Stimulated activated CD8-positive, alpha-beta memory T cell treated with anti-CD3 and anti-CD28 coated beads, Interleukin-15, amount 100 ng/mL, for 4 hours (primary cell): ENCODE data around the gene ADCY2.

Experiments
- DNase-seq, 2 donors: peaks; one replicate each; pipeline ENCODE4 v3.0.0-alpha.2; 2020; ENCODE audit warnings: low read depth in 2 of 2

Gene ADCY2

DNA sequence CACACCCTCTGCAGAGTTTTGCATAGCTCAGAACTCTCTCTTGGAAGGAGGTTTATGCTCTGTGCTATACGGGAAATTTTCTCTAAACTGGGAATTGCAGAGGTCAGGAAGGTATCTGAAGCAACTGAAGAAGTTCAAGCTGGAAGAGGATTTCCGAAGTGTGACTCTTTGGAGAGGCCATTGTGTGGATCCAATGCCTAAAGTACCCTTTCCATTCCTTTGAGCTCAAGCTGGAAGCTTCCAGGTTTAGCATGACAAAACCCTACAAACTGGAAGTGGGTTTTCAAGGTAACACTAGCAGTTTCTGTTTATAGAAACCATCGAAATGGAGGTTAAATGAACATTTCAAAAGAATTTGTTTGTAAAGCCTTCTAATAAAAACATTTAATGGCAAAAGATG lies 267.9 kb downstream of the ADCY2 start:
- DNase-seq, result no peak

DNA sequence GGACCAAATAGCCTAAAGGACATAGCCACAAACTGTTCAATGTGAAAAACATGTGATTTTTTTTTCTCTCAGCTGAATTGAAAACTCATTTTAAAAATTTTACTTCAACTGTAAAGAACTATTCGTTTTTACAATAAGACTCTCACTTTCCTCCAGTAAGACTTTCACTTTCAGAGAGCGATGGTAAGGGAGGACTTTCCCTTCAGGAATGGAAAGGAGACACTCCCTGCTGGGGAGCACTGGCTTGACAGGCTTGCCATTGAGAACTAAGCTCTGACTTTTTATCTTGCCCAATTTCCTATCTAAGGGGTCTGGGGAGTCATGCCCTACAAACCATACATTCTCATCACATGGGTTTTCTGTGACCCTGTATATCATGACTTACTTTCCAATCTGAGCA lies 268.3 kb downstream of the ADCY2 start:
- no peak for DNase-seq

DNA sequence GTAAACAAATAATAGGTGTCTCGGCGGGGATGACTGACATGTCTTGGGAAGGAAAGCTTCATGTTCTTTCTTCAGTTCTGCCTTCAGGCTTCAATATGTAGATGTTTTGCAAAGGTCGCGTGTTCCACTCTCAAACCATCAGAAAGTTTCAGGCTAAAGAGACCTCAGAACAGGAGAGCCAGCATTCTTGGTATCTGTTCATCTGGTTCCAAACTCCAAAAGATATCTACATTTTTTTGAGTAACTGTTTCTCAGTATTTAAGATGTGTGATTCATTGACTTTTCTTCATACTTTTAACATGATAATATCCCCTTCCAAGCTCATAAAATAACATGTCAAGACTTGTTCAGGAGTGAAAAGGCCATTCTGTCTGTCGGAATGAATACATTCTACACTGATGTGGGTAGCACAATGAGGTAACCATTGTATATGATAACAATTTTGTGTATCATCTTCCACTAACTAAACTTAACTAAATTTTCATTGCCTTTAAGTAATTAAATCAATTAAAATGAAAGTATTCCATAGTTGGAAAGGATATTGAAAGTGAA lies 271.4 kb downstream of the ADCY2 start:
- no peak for DNase-seq

DNA sequence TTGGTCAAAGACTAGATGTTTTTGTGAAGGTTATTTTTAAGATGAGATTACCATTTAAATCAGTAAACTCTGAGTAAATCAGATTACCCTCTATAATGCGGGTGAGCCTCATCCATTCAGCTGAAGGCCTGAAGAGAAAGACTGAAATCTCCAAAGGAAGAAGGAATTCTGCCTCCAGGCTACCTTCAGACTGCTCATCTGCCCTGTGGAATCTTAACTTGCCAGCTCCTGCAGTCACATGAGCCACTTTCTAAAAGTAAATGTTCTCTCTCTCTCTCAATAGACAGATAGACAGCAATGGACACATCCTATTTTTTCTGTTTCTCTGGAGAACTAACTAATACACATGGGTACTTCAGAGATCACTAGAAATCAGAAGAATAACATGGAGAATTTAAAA lies 272.2 kb downstream of the ADCY2 start:
- DNase-seq, result no peak

DNA sequence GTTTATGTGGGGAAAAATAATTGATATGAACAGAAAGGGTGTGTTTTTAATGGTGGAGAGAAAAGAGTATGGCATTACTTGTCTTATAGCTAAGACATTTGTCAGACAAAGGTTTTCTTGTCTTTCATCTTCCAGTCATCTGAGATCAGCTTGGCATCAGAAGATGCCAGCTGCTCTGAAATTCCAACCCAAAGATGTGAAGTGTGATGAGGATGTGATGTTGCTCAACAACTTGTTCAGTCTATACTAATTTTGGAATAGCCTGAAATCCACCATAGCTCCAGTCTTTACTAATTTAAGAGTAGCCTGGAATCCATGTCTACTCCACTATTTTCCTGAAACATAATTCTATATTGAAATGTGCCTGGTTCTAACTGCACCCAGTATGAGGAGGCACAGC lies 272.7 kb downstream of the ADCY2 start:
- no peak for DNase-seq

DNA sequence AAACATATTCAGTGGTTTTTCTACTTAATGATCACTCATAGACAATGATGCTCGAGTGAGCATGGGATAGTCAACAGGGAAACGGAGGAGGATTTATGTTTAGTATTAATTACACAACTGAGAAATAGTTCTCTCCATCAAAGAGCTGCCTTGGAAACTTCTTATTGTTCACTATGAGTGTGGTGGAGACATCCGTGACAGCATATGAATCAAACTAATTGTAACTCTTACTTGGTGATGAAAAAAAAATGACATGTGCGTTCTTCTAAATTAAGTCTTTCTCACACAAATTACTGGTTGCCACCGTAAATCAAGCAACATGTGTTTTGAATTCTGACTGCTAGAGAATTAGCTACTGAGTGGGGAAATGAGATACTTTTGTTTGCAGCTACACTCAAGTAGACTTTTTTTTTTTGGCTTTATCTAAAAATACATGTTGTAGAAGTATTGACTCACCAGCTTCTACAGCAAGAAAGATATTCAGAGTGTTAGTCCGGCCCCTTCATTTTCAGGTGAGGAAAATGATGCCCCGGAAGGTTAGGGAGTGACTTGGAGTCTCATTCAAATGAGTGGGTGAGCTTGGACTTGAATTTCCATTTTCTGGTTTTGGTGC lies 275.5 kb downstream of the ADCY2 start:
- no peak for DNase-seq

DNA sequence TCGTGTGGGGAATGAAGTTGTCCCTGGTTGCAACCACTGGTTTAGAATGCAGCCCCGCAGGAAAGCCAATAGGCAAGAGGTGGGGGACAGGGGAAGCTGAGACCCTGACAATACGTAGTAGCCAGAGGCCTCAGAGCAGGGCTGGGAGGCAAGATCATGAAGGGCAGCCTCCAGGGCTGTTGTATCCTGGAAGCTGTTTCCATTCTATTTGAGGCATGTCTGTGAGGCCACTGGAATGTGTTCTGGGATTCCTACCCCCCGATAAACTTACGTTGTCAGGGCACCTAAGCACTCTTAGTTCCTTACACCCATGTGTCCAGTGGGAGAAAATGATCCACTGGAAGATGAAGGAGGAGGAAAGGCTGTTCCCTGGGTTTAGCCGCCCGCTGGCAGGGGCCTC lies 277.7 kb downstream of the ADCY2 start:
- DNase-seq, result no peak

DNA sequence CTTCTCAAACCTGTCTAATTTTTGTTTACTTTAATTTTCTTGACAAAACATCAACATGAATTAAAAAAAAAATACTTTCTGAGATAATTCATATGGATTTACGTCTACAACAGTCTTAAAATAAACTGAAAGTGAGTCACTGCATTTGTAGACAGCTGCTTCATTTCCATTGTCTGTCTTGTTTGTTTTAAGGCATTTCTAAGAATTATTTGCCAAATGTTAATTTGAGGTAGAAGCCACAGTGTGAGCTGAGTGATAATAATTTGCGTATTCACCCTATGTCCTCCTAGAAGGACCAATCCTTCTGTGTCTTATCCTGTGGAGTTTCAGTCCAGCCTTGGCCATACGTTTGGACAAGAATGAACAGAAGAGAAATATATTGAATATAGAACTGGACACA lies 280.5 kb downstream of the ADCY2 start:
- no peak for DNase-seq

DNA sequence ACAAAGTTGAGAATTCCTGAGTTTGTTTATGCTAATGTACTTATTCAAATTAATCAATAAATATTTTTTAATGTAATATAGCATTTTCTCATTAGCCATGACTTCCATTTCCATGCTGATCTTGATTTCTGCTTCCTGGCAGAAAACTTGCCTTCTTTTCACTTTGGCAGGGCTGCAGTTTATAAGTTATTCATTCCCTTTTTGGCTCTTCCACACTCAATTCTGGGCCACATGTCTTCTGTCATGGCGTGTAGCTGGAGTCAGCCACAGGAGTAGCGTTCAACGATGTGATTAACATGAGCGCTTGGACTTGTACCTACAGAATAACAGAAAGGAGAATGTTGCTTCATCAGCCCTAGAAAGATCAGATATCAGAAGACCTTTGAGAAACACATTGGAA lies 282.1 kb downstream of the ADCY2 start:
- DNase-seq, result no peak

DNA sequence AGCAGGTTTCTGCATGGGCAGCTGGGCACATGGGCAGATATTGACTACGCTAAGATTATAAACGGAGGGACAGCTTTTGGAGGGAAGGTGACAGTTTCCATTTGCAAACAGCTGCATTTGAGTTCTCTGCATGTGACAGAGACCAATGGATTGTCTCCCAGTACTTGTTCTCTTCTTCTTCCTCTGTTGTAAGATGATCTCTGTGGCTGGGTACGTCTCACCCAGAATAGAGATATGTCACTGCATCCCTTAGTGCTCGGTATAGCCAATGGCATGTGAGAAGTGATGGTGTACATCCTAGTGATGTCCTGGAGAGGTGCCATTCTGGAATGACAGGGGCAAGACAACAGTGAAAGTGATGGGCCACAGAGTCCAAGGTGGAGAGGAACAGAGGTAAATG lies 283.7 kb downstream of the ADCY2 start:
- no peak for DNase-seq

DNA sequence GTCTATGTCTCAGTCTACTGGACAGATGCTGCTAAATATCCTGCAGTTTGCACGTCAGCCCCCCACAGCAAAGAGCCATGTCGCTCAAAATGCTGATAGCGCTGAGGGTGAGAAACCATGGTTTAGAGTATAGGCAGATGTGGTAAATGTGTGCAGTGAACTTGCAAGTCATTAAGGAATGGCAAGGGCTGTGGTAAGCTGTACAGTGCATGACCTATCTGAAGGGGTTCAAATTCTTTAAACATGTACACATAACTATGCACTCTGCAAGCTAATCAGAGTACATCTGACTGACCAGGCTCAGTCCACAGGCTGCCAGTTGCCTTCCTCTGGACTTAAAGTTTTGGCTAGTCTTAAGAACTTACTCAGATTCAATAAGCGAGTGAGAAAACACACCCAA lies 284.3 kb downstream of the ADCY2 start:
- no peak for DNase-seq

DNA sequence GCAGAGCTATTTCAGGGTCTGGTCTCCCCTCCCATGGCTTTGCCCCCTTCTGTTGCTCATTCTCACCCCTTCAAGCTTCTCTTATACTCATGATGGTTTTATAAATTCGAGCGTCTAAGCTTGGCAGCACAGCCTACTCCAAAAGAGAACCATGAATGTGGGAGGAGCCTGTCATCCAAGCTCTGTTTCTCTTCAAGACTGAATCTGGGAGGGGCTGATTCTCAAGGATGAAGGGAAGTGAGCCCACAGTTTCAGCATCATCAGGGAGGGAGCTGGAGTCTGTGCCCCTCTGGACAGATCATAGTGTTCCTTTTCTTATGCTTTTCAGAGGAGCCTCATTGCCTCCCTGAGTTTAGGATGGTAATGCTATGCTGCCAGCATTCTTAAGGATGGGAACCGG lies 286.4 kb downstream of the ADCY2 start:
- DNase-seq, result no peak

DNA sequence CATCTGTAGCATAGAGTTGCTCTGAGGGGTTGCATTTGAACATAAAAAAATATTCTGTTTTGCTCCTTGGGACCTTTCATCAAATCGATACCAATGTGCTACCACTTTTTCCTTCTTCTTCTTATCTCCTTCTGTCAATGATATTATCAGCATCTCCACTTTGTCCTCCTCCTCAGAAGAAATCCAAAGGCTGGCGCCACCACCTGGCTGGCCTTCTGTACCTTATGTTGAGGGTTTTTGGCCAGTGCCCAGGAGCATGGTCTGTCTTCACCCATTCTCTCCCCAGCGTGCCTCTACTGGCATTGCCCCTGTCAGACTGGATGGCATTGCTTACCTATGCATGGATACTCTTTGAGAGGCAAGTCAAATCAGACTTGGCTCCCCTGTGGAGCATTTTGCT lies 287.8 kb downstream of the ADCY2 start:
- no peak for DNase-seq

DNA sequence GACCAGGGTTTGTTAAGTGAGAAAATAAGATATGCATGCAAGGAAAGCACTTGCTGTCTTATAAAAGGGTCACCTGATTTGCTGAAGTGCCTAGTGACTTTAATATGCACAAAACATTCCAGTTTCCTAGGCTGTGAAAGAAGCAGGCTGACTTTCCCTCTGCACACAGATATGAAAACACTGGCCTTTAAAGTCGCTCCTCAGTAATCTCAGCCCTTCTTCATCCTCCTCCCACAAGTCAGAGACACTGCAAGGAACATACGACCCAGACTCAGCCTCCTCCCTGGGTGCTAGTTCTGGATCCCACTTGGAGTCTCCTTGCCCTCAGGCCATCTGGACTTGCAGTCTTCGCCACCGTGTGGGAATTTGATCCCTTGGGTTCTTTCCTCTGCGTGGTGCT lies 288.9 kb downstream of the ADCY2 start:
- no peak for DNase-seq

DNA sequence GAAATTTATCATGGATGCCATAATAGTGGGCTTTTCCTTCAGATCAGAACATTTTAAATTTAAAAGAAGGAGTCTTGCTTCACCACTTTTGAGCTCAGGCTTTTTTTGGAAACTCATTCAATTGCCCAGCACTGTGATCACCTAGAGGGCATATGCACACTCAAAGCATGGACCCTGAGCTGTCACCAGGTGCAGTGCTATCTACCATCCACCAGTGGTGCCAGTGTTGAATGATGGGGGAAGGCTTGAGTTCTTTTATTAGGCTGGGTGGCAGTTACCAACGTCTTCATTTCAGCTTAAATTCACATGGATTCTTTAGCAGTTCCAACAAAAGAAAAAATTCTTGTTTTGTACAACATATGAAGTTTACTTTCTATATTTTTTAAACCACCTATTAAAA lies 290.9 kb downstream of the ADCY2 start:
- no peak for DNase-seq

DNA sequence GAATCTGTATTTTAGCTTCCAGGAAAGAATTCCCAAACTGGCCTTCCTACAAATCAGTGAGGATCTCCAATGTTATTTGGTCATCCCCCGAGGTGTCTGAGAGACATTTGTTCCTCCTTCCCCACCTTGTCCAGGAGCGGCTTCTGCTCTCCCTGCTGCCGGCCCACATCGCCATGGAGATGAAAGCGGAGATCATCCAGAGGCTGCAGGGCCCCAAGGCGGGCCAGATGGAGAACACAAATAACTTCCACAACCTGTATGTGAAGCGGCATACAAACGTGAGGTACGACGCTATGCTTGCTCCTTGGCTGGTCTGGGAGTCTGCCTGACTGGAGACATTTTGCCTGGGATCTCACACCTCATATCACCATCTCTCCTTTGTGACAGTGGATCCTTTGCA lies 294.6 kb downstream of the ADCY2 start:
- no peak for DNase-seq

DNA sequence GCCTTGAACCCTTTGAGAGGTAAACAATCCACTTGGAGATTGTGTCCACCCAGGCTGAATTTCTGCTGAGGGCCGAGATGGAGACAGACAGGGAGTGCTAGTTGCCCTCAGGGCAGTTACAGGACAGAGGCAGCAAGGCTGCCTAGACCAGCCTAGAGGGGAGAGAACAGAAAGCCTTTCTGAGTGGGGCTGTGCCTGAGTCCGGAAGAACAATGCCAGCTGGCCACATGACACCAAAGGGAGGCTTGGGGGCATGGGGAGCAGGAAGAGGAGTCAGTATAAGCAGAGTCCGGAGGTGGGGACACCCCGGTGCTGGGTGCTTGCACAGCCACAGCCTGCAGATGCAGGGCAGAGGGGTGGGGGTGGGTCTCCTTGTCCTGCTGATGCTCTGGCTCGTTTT lies 309.3 kb downstream of the ADCY2 start:
- DNase-seq, result no peak

DNA sequence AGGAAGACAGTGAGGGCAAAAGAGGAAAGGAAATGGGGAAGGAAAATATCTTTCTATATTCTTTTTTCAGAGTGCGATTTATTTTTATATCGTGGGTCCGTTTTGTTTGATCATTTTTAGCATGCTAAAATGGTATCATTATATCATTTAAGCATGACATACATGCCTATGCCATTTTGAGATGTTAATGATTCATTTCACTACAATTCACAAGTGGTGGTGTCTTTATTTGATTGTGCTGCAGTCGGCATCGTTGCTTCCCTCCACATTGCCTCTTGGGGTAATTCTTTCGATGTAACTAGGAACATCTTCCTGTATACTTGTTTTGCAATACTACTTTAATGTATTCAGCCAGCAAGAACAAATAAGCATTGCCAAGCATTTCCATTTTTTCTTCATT lies 309.8 kb downstream of the ADCY2 start:
- DNase-seq, result no peak

DNA sequence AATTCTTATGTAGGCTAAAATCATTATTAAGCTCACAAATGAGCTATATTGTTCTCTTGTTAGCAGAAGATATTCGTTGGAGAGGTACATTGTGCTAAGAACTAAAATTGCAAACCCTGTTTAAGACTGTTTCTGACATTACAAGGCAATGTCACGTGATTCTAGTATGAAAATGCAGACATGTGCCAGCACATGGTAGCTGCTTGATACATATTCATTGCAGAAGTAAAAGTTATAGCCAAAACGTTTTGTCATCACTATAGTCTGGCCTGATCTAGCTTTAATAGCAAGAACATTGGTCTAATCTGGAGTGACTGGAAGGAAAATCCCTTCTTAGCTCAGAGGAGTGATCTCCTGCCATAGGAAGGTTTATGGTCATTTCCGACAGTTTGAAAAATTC lies 310.3 kb downstream of the ADCY2 start:
- no peak for DNase-seq

DNA sequence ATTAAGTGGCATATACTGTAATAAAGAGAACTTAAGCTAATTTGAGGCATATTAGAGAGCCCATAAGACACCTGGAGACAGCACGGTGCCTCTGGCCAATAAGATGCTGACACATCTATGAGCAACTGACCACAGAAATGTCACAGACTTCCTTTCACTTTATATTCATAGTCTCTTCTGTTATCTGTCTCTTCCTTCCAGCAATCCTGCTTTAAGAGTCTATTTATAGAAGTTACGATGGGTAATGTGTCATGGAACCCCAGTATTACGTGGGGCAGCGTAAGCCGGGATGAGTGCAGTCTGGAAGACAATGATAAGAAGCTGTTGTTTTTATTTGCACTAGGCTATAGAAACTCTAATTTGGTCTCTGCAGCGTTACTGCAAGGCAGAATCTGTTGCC lies 318.2 kb downstream of the ADCY2 start:
- no peak for DNase-seq

DNA sequence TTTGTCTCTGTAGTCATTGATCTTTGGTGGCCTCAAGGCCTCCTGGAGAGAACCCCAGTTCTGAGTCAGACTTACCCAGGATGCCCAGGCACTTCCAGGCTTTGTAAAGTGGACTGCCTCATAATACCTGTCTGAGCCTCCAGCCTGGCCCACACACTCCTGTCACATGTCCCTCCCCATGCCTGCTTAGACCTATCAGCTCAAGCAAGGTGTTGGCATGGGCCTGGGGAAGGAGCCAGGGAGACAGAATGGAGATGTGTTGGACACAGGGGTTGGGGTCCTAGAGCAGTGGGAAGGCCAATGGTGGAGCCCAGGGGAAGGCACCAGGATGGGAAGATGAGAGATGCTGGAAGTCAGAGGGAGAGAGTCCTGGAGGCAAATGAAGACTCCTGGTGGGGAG lies 318.8 kb downstream of the ADCY2 start:
- DNase-seq, result no peak

DNA sequence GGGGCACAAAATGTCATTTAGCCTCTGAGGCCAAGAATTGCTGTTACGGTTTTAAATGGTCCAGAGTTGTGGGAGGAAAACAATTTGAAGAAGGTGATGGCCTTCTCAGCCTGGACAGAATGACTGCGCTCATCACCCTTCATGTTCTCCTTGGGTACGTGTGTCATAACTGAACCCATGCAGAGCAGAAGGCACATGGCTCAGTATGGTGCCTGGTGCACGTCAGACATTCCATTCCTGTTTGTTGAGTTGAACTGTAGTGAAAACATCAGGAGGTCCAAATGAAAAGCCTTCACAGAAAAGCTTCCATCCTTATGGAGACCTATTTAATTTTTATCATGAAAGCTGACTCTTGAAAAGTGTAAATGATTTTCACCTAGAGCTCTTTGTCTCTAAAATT lies 321.8 kb downstream of the ADCY2 start:
- no peak for DNase-seq

DNA sequence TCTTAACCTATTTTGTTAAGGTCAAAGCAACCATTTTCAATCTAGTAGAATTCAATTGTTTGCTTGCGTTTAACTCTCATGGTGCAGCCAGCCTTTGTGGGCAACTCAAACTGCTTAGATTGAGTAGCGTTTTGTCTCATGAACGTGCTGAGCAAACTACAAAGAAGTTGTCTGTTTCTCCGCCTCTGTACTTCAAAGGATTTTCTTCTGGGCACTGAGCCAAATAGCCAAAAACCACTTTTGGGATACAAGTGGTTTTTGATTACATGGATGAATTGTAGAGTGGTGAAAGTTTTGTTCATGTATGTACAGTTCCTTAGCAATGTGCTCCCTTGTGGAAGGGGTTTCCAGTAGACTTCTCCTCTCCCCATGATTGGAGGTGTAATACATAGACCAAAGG lies 332.1 kb downstream of the ADCY2 start:
- no peak for DNase-seq

DNA sequence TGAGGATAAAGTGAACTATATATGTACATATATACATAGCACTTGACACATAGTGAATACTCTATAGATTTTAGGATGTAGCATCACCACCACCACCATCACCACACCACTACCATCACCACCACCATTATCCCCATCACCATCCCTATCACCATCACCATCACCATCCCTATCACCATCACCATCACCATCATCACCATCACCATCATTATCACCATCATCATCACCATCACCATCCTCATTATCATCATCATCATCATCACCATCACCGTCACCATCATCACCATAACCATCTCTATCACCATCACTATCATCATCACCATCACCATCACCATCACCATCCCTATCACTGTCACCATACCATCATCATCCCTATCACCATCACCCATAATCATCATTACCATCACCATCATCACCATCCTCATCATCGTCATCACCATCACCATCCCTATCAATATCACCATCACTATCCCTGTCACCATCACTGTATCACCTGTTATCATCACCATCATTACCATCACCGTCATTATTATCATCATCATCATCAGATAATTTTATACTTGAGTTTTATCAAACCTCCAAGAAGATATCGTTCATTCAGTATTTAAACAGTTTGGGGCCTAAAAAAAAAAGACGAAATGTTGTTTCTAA lies 345.6 kb downstream of the ADCY2 start:
- DNase-seq, result no peak
